Psoas muscle (tissue), 8 donors: ENCODE data around the gene AKAP6. TPM values are rescaled to one million over a fixed set of nuclear protein-coding genes. Genes with fewer than 3 reads are reported as not detected.

Experiments
- ATAC-seq, 4 donors: fragments of 200-7000 bp; cut with Tn5 transposase; one replicate each; pipeline ENCODE4 v1.9.1; 2020; ENCODE audit warnings: moderate library complexity in 3 of 4, mild to moderate bottlenecking in 2 of 4
- DNase-seq, 2 donors: peaks; one replicate each; pipeline ENCODE4 v3.0.0-alpha.2; 2020
- H3K27ac ChIP-seq: fragments of 200-600 bp; one replicate; pipeline ENCODE4 v1.8.0; 2022
- H3K27me3 ChIP-seq, 3 donors: fragments of 200-600 bp in 1 of 3; one replicate each; pipeline versions ENCODE4 v1.6.1 to v1.8.0; 2013 to 2022; ENCODE audit warnings: low read length in 2 of 3, mild to moderate bottlenecking in 2 of 3, moderate library complexity in 1 of 3; ENCODE audit not compliant: insufficient read depth in 3 of 3
- H3K36me3 ChIP-seq, 2 donors: fragments of 200-600 bp in 1 of 2; one replicate each; pipeline versions ENCODE4 v1.6.1 to v1.8.0; 2013 to 2022; ENCODE audit warnings: low read depth in 1 of 2, mild to moderate bottlenecking in 1 of 2, moderate library complexity in 1 of 2; ENCODE audit not compliant: insufficient read depth in 1 of 2
- H3K4me1 ChIP-seq: fragments of 200-600 bp; one replicate; pipeline ENCODE4 v1.8.0; 2022
- H3K4me3 ChIP-seq: fragments of 200-600 bp; one replicate; pipeline ENCODE4 v1.8.0; 2022; ENCODE audit warnings: mild to moderate bottlenecking
- H3K9me3 ChIP-seq: fragments of 200-600 bp; one replicate; pipeline ENCODE4 v1.8.0; 2022
- WGBS, 3 donors: extraction: QIAGEN DNeasy Blood & Tissue Kit; methylation state at CpG; one replicate each; pipeline versions ENCODE4 v1.1.6 to v1.1.7; 2013; 5-methylcytosine and 5-hydroxymethylcytosine counted together
- intact Hi-C, 2 donors: fragments of 100-400 bp; cut with DNase I; formaldehyde crosslinking; loops; one replicate each; pipeline versions ENCODE4 v1.11.0 to v1.14.2; 2022
- long read RNA-seq, 2 donors: library from polyadenylated mRNA; unstranded; transcript quantifications; one replicate each; pipeline ENCODE4 v2.0.0, GENCODE V29; 2021
- polyA plus RNA-seq, 3 donors: library from polyadenylated mRNA; stranded (reverse); fragments of 200-250 nt; gene quantifications; one replicate each; pipeline ENCODE4 v1.2.3, GENCODE V29; 2013
- total RNA-seq, 4 donors: library from RNA; stranded (reverse); fragmentation: NEBNext Ultra II Directional in 2 of 4; extraction: Animal tissue kit (Norgen Biotek cat#: 25700) in 2 of 4; gene quantifications; one replicate each; pipeline versions ENCODE4 v1.2.1 to v1.2.4, GENCODE V29; 2021 to 2023
- TF ChIP-seq, protein P1 (sequence below): fragments of 200-600 bp; IDR thresholded peaks from one replicate; pipeline ENCODE4 v1.8.0; 2022; ENCODE audit warnings: antibody characterized with exemption
- donor health status: healthy with polysubstance abuse.
- donor health status: DM: no; HTN: no; CAD: no; lungs with moderate emphysema.
- donor health status: Bipolar disorder and iron deficiency.
- donor health status: healthy.
- donor health status: DM: yes; HTN: yes; CAD: no.
- donor health status: DM: no; HTN: no; CAD: no.
- donor health status: DM: no; HTN: no; CAD: no.
- donor health status: DM: yes; HTN: yes; CAD: no.

Gene AKAP6, protein sequence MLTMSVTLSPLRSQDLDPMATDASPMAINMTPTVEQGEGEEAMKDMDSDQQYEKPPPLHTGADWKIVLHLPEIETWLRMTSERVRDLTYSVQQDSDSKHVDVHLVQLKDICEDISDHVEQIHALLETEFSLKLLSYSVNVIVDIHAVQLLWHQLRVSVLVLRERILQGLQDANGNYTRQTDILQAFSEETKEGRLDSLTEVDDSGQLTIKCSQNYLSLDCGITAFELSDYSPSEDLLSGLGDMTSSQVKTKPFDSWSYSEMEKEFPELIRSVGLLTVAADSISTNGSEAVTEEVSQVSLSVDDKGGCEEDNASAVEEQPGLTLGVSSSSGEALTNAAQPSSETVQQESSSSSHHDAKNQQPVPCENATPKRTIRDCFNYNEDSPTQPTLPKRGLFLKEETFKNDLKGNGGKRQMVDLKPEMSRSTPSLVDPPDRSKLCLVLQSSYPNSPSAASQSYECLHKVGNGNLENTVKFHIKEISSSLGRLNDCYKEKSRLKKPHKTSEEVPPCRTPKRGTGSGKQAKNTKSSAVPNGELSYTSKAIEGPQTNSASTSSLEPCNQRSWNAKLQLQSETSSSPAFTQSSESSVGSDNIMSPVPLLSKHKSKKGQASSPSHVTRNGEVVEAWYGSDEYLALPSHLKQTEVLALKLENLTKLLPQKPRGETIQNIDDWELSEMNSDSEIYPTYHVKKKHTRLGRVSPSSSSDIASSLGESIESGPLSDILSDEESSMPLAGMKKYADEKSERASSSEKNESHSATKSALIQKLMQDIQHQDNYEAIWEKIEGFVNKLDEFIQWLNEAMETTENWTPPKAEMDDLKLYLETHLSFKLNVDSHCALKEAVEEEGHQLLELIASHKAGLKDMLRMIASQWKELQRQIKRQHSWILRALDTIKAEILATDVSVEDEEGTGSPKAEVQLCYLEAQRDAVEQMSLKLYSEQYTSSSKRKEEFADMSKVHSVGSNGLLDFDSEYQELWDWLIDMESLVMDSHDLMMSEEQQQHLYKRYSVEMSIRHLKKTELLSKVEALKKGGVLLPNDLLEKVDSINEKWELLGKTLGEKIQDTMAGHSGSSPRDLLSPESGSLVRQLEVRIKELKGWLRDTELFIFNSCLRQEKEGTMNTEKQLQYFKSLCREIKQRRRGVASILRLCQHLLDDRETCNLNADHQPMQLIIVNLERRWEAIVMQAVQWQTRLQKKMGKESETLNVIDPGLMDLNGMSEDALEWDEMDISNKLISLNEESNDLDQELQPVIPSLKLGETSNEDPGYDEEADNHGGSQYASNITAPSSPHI (N-terminal part only)
- total RNA-seq: 100 to 1,000 TPM; 113 to 173 (median 152) TPM
- 10 to 100 TPM in 2 of 3 donors, 1 to 10 TPM in 1; 9.1 to 15.5 (median 14.3) TPM for polyA plus RNA-seq
- long read RNA-seq, donor 1, partial matches to known transcripts: 12 of 27 reads
- long read RNA-seq, donor 1, other reads (novel, unspliced or antisense): 15 of 27 reads
- long read RNA-seq, donor 2, partial matches to known transcripts: 23 of 47 reads
- long read RNA-seq, donor 2, other reads (novel, unspliced or antisense): 23 of 47 reads

DNA sequence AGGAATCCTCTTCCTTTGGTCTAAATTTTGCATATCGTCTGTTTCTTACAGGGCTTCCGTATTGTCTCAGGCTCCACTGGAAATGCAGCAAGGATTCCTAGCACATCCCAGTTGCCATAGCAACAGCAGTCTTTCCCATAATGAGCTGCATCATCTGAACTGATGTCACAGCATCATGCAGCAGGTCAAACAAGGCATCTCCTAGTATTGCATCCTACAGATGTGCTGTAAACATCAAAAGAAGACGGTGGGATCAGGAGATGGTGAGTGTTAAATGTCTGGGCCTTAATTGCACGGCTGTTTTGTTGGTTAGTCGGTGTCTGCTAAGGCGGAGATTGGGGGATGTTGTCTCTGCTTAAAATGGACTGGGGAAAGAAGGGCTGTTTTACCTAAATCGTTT, at the start of gene AKAP6:
AKAP6 (plus strand) TSS at position 153 of the 400 bp plus-strand sequence. CDS start 104,196 bp downstream, outside the sequence.
- intact Hi-C loops: no loop called here
- Histone ChIP-seq H3K27me3 (no peaks in the 10 kb centered on the region), H3K4me3 (no peak within 1 kb of the TSS), H3K36me3 (no peaks in the 10 kb centered on the region), H3K27ac (no peak within 1 kb of the TSS), H3K4me1 (peaks cover 12% of the 10 kb centered on the region), H3K9me3 (no peaks in the 10 kb centered on the region)
- 49 to 55% (median 50%) methylated on average over 7 of the region's 7 CpGs for WGBS, 3 donors
- ATAC-seq (no peak), DNase-seq (no peak)
- TF ChIP-seq, protein P1, sequence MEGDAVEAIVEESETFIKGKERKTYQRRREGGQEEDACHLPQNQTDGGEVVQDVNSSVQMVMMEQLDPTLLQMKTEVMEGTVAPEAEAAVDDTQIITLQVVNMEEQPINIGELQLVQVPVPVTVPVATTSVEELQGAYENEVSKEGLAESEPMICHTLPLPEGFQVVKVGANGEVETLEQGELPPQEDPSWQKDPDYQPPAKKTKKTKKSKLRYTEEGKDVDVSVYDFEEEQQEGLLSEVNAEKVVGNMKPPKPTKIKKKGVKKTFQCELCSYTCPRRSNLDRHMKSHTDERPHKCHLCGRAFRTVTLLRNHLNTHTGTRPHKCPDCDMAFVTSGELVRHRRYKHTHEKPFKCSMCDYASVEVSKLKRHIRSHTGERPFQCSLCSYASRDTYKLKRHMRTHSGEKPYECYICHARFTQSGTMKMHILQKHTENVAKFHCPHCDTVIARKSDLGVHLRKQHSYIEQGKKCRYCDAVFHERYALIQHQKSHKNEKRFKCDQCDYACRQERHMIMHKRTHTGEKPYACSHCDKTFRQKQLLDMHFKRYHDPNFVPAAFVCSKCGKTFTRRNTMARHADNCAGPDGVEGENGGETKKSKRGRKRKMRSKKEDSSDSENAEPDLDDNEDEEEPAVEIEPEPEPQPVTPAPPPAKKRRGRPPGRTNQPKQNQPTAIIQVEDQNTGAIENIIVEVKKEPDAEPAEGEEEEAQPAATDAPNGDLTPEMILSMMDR: no peak

- Histone ChIP-seq H3K9me3 (no peaks in the 10 kb centered on the region), H3K4me1 (no peaks in the 10 kb centered on the region), H3K4me3 (no peak overlapping the region), H3K36me3 (peaks cover 0 to 4% of the 10 kb centered on the region in 2 donors), H3K27ac (no peak overlapping the region), H3K27me3 (no peaks in the 10 kb centered on the region)
- intact Hi-C loops: no loop called here
- TF ChIP-seq, protein P1: no peak
- DNase-seq: no peak
- 90 to 92% (median 91%) methylated on average over 1 of the region's 1 CpG for WGBS, 3 donors
- ATAC-seq: no peak
Measured at GRCh38 chr14:32286602-32287001, 42.5 kb upstream of the AKAP6 start.

GRCh38 chr14:32296366-32296765, 32.7 kb upstream of the AKAP6 start:
- Histone ChIP-seq H3K9me3 (no peaks in the 10 kb centered on the region), H3K27me3 (peaks cover 0 to 2% (median 0%) of the 10 kb centered on the region in 3 donors), H3K36me3 (no peaks in the 10 kb centered on the region), H3K27ac (no peak overlapping the region), H3K4me1 (no peaks in the 10 kb centered on the region), H3K4me3 (no peak overlapping the region)
- TF ChIP-seq, protein P1: no peak
- ATAC-seq (no peak), DNase-seq (no peak)
- intact Hi-C loops: no loop called here
- WGBS, 3 donors: 87 to 93% (median 90%) methylated on average over 3 of the region's 3 CpGs

DNA sequence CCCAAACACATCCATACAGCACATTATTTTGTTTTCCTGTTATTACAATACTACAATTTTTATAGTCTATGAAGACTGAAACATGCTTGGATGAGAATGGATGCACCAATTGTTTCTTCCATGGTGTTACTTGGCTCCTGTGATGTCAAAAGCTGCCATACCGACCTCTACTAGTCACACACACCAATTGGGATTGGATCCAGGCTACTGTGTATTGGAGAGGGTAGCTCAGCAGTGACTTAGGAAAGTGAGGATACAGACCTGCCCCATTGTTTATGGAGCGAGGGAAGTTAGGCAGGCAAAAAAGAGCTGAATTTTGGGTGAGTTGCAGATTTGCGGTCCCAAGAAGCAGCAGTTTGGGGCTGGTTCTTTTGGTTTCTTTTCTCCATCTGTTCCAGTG, 30.8 kb upstream of the AKAP6 start:
- ATAC-seq: peak in 3 of 4 donors; percentile 64 to 79 (median 77)
- Histone ChIP-seq H3K4me3 (no peak overlapping the region), H3K36me3 (no peaks in the 10 kb centered on the region), H3K27me3 (peaks cover 0 to 2% (median 0%) of the 10 kb centered on the region in 3 donors), H3K4me1 (no peaks in the 10 kb centered on the region), H3K9me3 (no peaks in the 10 kb centered on the region), H3K27ac (no peak overlapping the region)
- TF ChIP-seq, protein P1: no peak
- 67 to 74% (median 70%) methylated on average over 3 of the region's 3 CpGs for WGBS, 3 donors
- intact Hi-C loops: no loop called here
- no peak for DNase-seq
